AG04450 (cell line): Measurements from ENCODE around the gene PRKAG3. TPM values are rescaled to one million over a fixed set of nuclear protein-coding genes. Genes with fewer than 3 reads are reported as not detected.

Experiments used
- polyA plus RNA-seq: library from polyadenylated mRNA; depleted of rRNA; stranded (reverse); fragments of >200 nt; gene quantifications from 2 replicates; pipeline ENCODE4 v1.2.3, GENCODE V29; 2011; rRNA removed

The PRKAG3 gene
- polyA plus RNA-seq, 1 experiment, result not detected

Other genes starting within 250 kb of the PRKAG3 start
- 4.7 and 4.9 TPM in 2 replicates for gene PLCD4, start 223.9 kb downstream of the PRKAG3 start, polyA plus RNA-seq
- 3.5 and 5.5 TPM in 2 replicates for gene ZNF142, start 172.2 kb downstream of the PRKAG3 start, polyA plus RNA-seq
- gene BCS1L, start 172.1 kb downstream of the PRKAG3 start, polyA plus RNA-seq, result 26.7 and 28.4 TPM in 2 replicates
- gene RNF25, start 159.8 kb downstream of the PRKAG3 start, polyA plus RNA-seq, result 57.5 and 76.3 TPM in 2 replicates
- 52.5 and 53.1 TPM in 2 replicates for gene STK36, start 159.7 kb downstream of the PRKAG3 start, polyA plus RNA-seq
- 16.3 and 18.0 TPM in 2 replicates for gene TTLL4, start 121.0 kb downstream of the PRKAG3 start, polyA plus RNA-seq
- gene CYP27A1, start 49.7 kb downstream of the PRKAG3 start, polyA plus RNA-seq, result 25.6 and 31.0 TPM in 2 replicates
- not detected in 2 replicates for gene WNT6, start 28.0 kb upstream of the PRKAG3 start, polyA plus RNA-seq
- not detected in 2 replicates for gene WNT10A, start 49.0 kb upstream of the PRKAG3 start, polyA plus RNA-seq
- 0.04 and 0.05 TPM in 2 replicates for gene CDK5R2, start 127.9 kb upstream of the PRKAG3 start, polyA plus RNA-seq
- not detected in 2 replicates for gene FEV, start 153.4 kb upstream of the PRKAG3 start, polyA plus RNA-seq
- 0.19 TPM in 1 of 2 replicates, not detected in the other for gene CRYBA2, start 161.6 kb upstream of the PRKAG3 start, polyA plus RNA-seq
- not detected in 2 replicates for gene CFAP65, start 209.7 kb upstream of the PRKAG3 start, polyA plus RNA-seq
- gene IHH, start 229.1 kb upstream of the PRKAG3 start, polyA plus RNA-seq, result 0.04 TPM in 1 of 2 replicates, not detected in the other